HEK293 (cell line): ENCODE measurements around the gene NCSTN.

Experiments used
- CTCF ChIA-PET: fragments of 350-600 bp; formaldehyde crosslinking; extraction: SDS; loops from one replicate; lab custom pipeline; 2021; ENCODE audit warnings: antibody characterized with exemption; lab: Yijun Ruan, JAX
- POLR2A ChIA-PET: fragments of 300-600 bp; formaldehyde crosslinking; extraction: SDS; loops from one replicate; lab custom pipeline; 2020; ENCODE audit warnings: antibody characterized with exemption, inconsistent platforms; lab: Yijun Ruan, JAX
- H3K27ac ChIP-seq: fragments of 200-500 bp; sonication (Bioruptor generic); 2 replicates; pipeline ENCODE4 v1.5.1; 2014; ENCODE audit warnings: low read depth, low read length, control low read depth, inconsistent platforms; ENCODE audit errors: extremely low read depth
- H3K36me3 ChIP-seq, 2 experiments: fragments of 200-500 bp in 1 of 2; sonication (Bioruptor generic) in 1 of 2; 1 replicate in 1 of 2; 2 replicates in 1 of 2; pipeline ENCODE4 v1.5.1; 2014 to 2017; ENCODE audit warnings: inconsistent platforms in 2 of 2, low read length in 2 of 2; ENCODE audit not compliant: control insufficient read depth in 2 of 2, insufficient read depth in 1 of 2
- H3K4me1 ChIP-seq: fragments of 200-500 bp; sonication (Bioruptor generic); 2 replicates; pipeline ENCODE4 v1.5.1; 2014; ENCODE audit warnings: mild to moderate bottlenecking, low read length, inconsistent platforms; ENCODE audit not compliant: control insufficient read depth, insufficient read depth
- H3K4me3 ChIP-seq: 2 replicates; pipeline ENCODE4 v1.5.1; 2011; ENCODE audit warnings: low read depth, mild to moderate bottlenecking, control low read depth, low read length, moderate library complexity
- H3K9me3 ChIP-seq: fragments of 200-500 bp; sonication (Bioruptor generic); 2 replicates; pipeline ENCODE4 v1.5.1; 2014; ENCODE audit warnings: low read depth, low read length, inconsistent platforms; ENCODE audit not compliant: control insufficient read depth, insufficient read depth
- KLF8 ChIP-seq: fragments of 450-650 bp; formaldehyde crosslinking; IDR thresholded peaks from 2 replicates; pipeline ENCODE4 v1.5.1; 2016; ENCODE audit warnings: missing biosample characterization, missing genetic modification characterization
- MEIS1 ChIP-seq: sonication (generic); formaldehyde crosslinking; IDR thresholded peaks from 2 replicates; pipeline ENCODE4 v1.8.1; 2022; ENCODE audit warnings: missing genetic modification reagents, mild to moderate bottlenecking, borderline replicate concordance
- MZF1 ChIP-seq: fragments of 450-650 bp; formaldehyde crosslinking; IDR thresholded peaks from 2 replicates; pipeline ENCODE4 v1.5.1; 2017; ENCODE audit warnings: missing biosample characterization, missing genetic modification characterization, borderline replicate concordance
- SP3 ChIP-seq: fragments of 450-650 bp; formaldehyde crosslinking; IDR thresholded peaks from 2 replicates; pipeline ENCODE4 v1.5.1; 2016; ENCODE audit warnings: missing biosample characterization, missing genetic modification characterization
- ZFP37 ChIP-seq: fragments of 450-650 bp; formaldehyde crosslinking; IDR thresholded peaks from 2 replicates; pipeline ENCODE4 v1.5.1; 2016; ENCODE audit warnings: missing biosample characterization, missing genetic modification characterization
- ZNF10 ChIP-seq: fragments of 450-650 bp; formaldehyde crosslinking; IDR thresholded peaks from 2 replicates; pipeline ENCODE4 v1.5.1; 2017; ENCODE audit warnings: missing biosample characterization, missing genetic modification characterization
- ZNF121 ChIP-seq: fragments of 450-650 bp; formaldehyde crosslinking; IDR thresholded peaks from 2 replicates; pipeline ENCODE4 v1.5.1; 2016; ENCODE audit warnings: missing biosample characterization, missing genetic modification characterization
- ZNF133 ChIP-seq: fragments of 450-650 bp; formaldehyde crosslinking; IDR thresholded peaks from 2 replicates; pipeline ENCODE4 v1.5.1; 2016; ENCODE audit warnings: missing biosample characterization, missing genetic modification characterization
- ZNF175 ChIP-seq: fragments of 450-650 bp; formaldehyde crosslinking; IDR thresholded peaks from 2 replicates; pipeline ENCODE4 v1.5.1; 2016; ENCODE audit warnings: missing biosample characterization, missing genetic modification characterization
- ZNF202 ChIP-seq: fragments of 450-650 bp; formaldehyde crosslinking; IDR thresholded peaks from 2 replicates; pipeline ENCODE4 v1.5.1; 2016; ENCODE audit warnings: missing biosample characterization, missing genetic modification characterization, borderline replicate concordance
- ZNF24 ChIP-seq: fragments of 450-650 bp; formaldehyde crosslinking; IDR thresholded peaks from 2 replicates; pipeline ENCODE4 v1.5.1; 2016; ENCODE audit warnings: missing biosample characterization, missing genetic modification characterization
- ZNF292 ChIP-seq: fragments of 450-650 bp; formaldehyde crosslinking; IDR thresholded peaks from 2 replicates; pipeline ENCODE4 v1.5.1; 2016; ENCODE audit warnings: low read depth, missing biosample characterization, missing genetic modification characterization, borderline replicate concordance
- ZNF302 ChIP-seq: fragments of 450-650 bp; formaldehyde crosslinking; IDR thresholded peaks from 2 replicates; pipeline ENCODE4 v1.5.1; 2016; ENCODE audit warnings: missing biosample characterization, missing genetic modification characterization, low read depth
- ZNF311 ChIP-seq: fragments of 450-650 bp; formaldehyde crosslinking; IDR thresholded peaks from 2 replicates; pipeline ENCODE4 v1.5.1; 2017; ENCODE audit warnings: missing biosample characterization, missing genetic modification characterization, borderline replicate concordance
- ZNF341 ChIP-seq: fragments of 450-650 bp; formaldehyde crosslinking; IDR thresholded peaks from 2 replicates; pipeline ENCODE4; 2016; ENCODE audit warnings: low read depth, missing biosample characterization, missing genetic modification characterization
- ZNF350 ChIP-seq: fragments of 450-650 bp; formaldehyde crosslinking; IDR thresholded peaks from 2 replicates; pipeline ENCODE4 v1.5.0; 2017; ENCODE audit warnings: missing biosample characterization, mild to moderate bottlenecking, missing genetic modification characterization
- ZNF354C ChIP-seq: fragments of 450-650 bp; formaldehyde crosslinking; IDR thresholded peaks from 2 replicates; pipeline ENCODE4 v1.5.1; 2016; ENCODE audit warnings: missing biosample characterization, missing genetic modification characterization, low read depth, borderline replicate concordance
- ZNF394 ChIP-seq: fragments of 450-650 bp; formaldehyde crosslinking; IDR thresholded peaks from 2 replicates; pipeline ENCODE4 v1.5.1; 2016; ENCODE audit warnings: missing biosample characterization, missing genetic modification characterization, mild to moderate bottlenecking, moderate library complexity, borderline replicate concordance
- ZNF404 ChIP-seq: fragments of 450-650 bp; formaldehyde crosslinking; IDR thresholded peaks from 2 replicates; pipeline ENCODE4 v1.5.1; 2017; ENCODE audit warnings: missing biosample characterization, missing genetic modification characterization
- ZNF529 ChIP-seq: fragments of 450-650 bp; formaldehyde crosslinking; IDR thresholded peaks from 2 replicates; pipeline ENCODE4 v1.5.1; 2017; ENCODE audit warnings: missing genetic modification characterization, missing biosample characterization; ENCODE audit not compliant: insufficient replicate concordance
- ZNF558 ChIP-seq: fragments of 450-650 bp; formaldehyde crosslinking; IDR thresholded peaks from 2 replicates; pipeline ENCODE4 v1.5.1; 2016; ENCODE audit warnings: missing biosample characterization, missing genetic modification characterization
- ZNF561 ChIP-seq: fragments of 450-650 bp; IDR thresholded peaks from 2 replicates; pipeline ENCODE4 v1.5.1; 2018; ENCODE audit warnings: missing biosample characterization, missing genetic modification characterization, borderline replicate concordance
- ZNF596 ChIP-seq: fragments of 450-650 bp; IDR thresholded peaks from 2 replicates; pipeline ENCODE4 v1.5.0; 2018; ENCODE audit warnings: missing biosample characterization, mild to moderate bottlenecking, missing genetic modification characterization, moderate library complexity
- ZNF629 ChIP-seq: fragments of 450-650 bp; formaldehyde crosslinking; IDR thresholded peaks from 2 replicates; pipeline ENCODE4 v1.5.1; 2017; ENCODE audit warnings: missing biosample characterization, missing genetic modification characterization
- ZNF654 ChIP-seq: fragments of 450-650 bp; formaldehyde crosslinking; IDR thresholded peaks from 2 replicates; pipeline ENCODE4 v1.5.1; 2016; ENCODE audit warnings: low read depth, missing biosample characterization, missing genetic modification characterization
- ZNF664 ChIP-seq: fragments of 450-650 bp; formaldehyde crosslinking; IDR thresholded peaks from 2 replicates; pipeline ENCODE4 v1.5.1; 2016; ENCODE audit warnings: missing biosample characterization, missing genetic modification characterization
- ZSCAN23 ChIP-seq: fragments of 450-650 bp; formaldehyde crosslinking; IDR thresholded peaks from 2 replicates; pipeline ENCODE4 v1.5.1; 2016; ENCODE audit warnings: missing biosample characterization, missing genetic modification characterization
- TF ChIP-seq, protein P1 (sequence below): fragments of 450-650 bp; formaldehyde crosslinking; IDR thresholded peaks from 2 replicates; pipeline ENCODE4 v1.5.1; 2016; ENCODE audit warnings: missing biosample characterization, missing genetic modification characterization
- TF ChIP-seq, protein P2 (sequence below): fragments of 450-650 bp; formaldehyde crosslinking; IDR thresholded peaks from 2 replicates; pipeline ENCODE4 v1.5.1; 2016; ENCODE audit warnings: missing biosample characterization, missing genetic modification characterization
- TF ChIP-seq, protein P3 (sequence below): fragments of 450-650 bp; formaldehyde crosslinking; IDR thresholded peaks from 2 replicates; pipeline ENCODE4 v1.5.1; 2016; ENCODE audit warnings: missing biosample characterization, missing genetic modification characterization

The NCSTN gene

DNA sequence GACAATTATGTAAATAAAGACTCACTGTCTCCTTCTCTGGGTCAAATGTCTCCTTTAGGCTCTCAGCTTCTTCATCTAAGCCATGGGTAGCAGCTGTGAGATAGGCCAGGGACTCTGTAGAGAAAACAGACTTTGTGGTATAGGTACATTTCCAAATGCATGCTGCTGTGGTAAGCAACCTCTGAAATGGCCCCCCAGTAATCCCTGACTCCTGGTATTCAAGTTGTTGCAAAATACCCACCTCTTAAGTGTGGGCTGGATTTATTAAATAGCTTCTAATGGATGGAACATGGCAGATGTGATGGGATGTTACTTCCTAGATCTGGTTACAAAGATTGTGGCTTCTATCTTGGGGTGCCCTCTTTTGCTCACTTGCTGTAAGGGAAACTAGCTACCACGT, 47.1 kb upstream of the NCSTN start (continued):
- TF ChIP-seq ZNF10: no peak
- no peak for TF ChIP-seq ZNF350 (tag by site-specific recombination)
- TF ChIP-seq, all 188 proteins: peak for 0

DNA sequence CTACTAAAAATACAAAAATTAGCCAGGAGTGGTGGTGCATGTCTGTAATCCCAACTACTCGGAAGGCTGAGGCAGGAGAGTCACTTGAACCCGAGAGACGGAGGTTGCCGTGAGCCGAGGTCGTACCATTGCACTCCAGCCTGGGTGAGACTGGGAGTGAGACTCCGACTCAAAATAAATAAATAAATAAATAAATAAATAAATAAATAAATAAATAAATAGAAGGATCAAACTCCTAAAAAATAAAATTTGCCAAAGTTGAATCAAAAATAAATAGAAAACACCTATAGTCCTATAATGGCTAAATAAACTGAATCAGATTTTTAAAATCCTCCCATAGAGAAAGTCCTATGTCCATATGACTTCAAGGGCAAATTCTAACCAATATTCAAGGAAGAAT, 43.0 kb upstream of the NCSTN start:
- H3K27ac ChIP-seq: no peak overlapping the region
- CTCF ChIA-PET: interaction anchor here (3.3 kb wide), 1 partner anchor 8 kb away, joined by 35 read pairs; no protein-coding TSS in a partner anchor
- H3K9me3 ChIP-seq: no peaks in the 10 kb centered on the region
- POLR2A ChIA-PET: no interaction called here
- no peaks in the 10 kb centered on the region for H3K4me1 ChIP-seq
- H3K4me3 ChIP-seq: no peak overlapping the region
- H3K36me3 ChIP-seq: peaks cover 82 to 88% of the 10 kb centered on the region in 2 experiments
- peak; percentile 52; the same call in 1 of the 2 replicates for TF ChIP-seq ZNF341 (tag by site-specific recombination)
- no peak for TF ChIP-seq ZNF311 (tag by site-specific recombination)
- peak; percentile 98 for TF ChIP-seq ZNF202 (tag by site-specific recombination)
- peak; percentile 50; the same call in 1 of the 2 replicates for TF ChIP-seq MZF1
- TF ChIP-seq ZNF394 (tag by site-specific recombination): peak; percentile 99
- TF ChIP-seq ZNF354C (tag by site-specific recombination): peak; percentile 73; the same call in 1 of the 2 replicates
- TF ChIP-seq ZNF529: peak; percentile 74
- TF ChIP-seq ZNF404 (tag by site-specific recombination): 0 out of 2 replicates have a peak, but pooled peaks have one; percentile 27
- TF ChIP-seq SP3 (tag by site-specific recombination): peak; percentile 24; the same call in 1 of the 2 replicates
- no peak for TF ChIP-seq KLF8 (tag by site-specific recombination)
- TF ChIP-seq ZNF558 (tag by site-specific recombination): peak; percentile 89
- 0 out of 2 replicates have a peak, but pooled peaks have one; percentile 30 for TF ChIP-seq ZNF24 (tag by site-specific recombination)
- TF ChIP-seq ZFP37 (tag by site-specific recombination): peak; percentile 79; the same call in 1 of the 2 replicates
- 0 out of 2 replicates have a peak, but pooled peaks have one; percentile 44 for TF ChIP-seq ZNF121 (tag by site-specific recombination)
- no peak for TF ChIP-seq ZNF561 (tag by site-specific recombination)
- no peak for TF ChIP-seq ZNF302 (tag by site-specific recombination)
- TF ChIP-seq MEIS1 (CRISPR knock-in tag): no peak
- peak; percentile 82; the same call in 1 of the 2 replicates for TF ChIP-seq ZNF664 (tag by site-specific recombination)
- peak; percentile 88 for TF ChIP-seq ZNF292
- no peak for TF ChIP-seq ZNF596 (tag by site-specific recombination)
- TF ChIP-seq, protein P1, sequence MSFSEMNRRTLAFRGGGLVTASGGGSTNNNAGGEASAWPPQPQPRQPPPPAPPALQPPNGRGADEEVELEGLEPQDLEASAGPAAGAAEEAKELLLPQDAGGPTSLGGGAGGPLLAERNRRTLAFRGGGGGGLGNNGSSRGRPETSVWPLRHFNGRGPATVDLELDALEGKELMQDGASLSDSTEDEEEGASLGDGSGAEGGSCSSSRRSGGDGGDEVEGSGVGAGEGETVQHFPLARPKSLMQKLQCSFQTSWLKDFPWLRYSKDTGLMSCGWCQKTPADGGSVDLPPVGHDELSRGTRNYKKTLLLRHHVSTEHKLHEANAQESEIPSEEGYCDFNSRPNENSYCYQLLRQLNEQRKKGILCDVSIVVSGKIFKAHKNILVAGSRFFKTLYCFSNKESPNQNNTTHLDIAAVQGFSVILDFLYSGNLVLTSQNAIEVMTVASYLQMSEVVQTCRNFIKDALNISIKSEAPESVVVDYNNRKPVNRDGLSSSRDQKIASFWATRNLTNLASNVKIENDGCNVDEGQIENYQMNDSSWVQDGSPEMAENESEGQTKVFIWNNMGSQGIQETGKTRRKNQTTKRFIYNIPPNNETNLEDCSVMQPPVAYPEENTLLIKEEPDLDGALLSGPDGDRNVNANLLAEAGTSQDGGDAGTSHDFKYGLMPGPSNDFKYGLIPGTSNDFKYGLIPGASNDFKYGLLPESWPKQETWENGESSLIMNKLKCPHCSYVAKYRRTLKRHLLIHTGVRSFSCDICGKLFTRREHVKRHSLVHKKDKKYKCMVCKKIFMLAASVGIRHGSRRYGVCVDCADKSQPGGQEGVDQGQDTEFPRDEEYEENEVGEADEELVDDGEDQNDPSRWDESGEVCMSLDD (tag by site-specific recombination): no peak
- TF ChIP-seq, protein P2, sequence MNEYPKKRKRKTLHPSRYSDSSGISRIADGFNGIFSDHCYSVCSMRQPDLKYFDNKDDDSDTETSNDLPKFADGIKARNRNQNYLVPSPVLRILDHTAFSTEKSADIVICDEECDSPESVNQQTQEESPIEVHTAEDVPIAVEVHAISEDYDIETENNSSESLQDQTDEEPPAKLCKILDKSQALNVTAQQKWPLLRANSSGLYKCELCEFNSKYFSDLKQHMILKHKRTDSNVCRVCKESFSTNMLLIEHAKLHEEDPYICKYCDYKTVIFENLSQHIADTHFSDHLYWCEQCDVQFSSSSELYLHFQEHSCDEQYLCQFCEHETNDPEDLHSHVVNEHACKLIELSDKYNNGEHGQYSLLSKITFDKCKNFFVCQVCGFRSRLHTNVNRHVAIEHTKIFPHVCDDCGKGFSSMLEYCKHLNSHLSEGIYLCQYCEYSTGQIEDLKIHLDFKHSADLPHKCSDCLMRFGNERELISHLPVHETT (tag by site-specific recombination): peak; percentile 69; the same call in 1 of the 2 replicates
- TF ChIP-seq ZNF133 (tag by site-specific recombination): no peak
- TF ChIP-seq ZNF175 (tag by site-specific recombination): no peak
- TF ChIP-seq, protein P3, sequence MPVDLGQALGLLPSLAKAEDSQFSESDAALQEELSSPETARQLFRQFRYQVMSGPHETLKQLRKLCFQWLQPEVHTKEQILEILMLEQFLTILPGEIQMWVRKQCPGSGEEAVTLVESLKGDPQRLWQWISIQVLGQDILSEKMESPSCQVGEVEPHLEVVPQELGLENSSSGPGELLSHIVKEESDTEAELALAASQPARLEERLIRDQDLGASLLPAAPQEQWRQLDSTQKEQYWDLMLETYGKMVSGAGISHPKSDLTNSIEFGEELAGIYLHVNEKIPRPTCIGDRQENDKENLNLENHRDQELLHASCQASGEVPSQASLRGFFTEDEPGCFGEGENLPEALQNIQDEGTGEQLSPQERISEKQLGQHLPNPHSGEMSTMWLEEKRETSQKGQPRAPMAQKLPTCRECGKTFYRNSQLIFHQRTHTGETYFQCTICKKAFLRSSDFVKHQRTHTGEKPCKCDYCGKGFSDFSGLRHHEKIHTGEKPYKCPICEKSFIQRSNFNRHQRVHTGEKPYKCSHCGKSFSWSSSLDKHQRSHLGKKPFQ (tag by site-specific recombination): 0 out of 2 replicates have a peak, but pooled peaks have one; percentile 31
- TF ChIP-seq ZNF654 (tag by site-specific recombination): peak; percentile 51
- 0 out of 2 replicates have a peak, but pooled peaks have one; percentile 50 for TF ChIP-seq ZSCAN23 (tag by site-specific recombination)
- peak; percentile 77 for TF ChIP-seq ZNF629
